Measurements from ENCODE around the gene SBK2.
A peak's percentile ranks its signal among the peaks of the same experiment; 100 is the strongest.
"Not testable (repeated sequence)": the region's sequence is repeated elsewhere in the genome, so short reads cannot be mapped to it uniquely, and the experiment has no call there.

Gene SBK2

GRCh38 chr19:55536951-55537740 lies at the start of gene SBK2:
SBK2 (minus strand) TSS chr19:55537133; CDS start chr19:55536294, 839 bp downstream.
- DNase-seq: no peak

DNA sequence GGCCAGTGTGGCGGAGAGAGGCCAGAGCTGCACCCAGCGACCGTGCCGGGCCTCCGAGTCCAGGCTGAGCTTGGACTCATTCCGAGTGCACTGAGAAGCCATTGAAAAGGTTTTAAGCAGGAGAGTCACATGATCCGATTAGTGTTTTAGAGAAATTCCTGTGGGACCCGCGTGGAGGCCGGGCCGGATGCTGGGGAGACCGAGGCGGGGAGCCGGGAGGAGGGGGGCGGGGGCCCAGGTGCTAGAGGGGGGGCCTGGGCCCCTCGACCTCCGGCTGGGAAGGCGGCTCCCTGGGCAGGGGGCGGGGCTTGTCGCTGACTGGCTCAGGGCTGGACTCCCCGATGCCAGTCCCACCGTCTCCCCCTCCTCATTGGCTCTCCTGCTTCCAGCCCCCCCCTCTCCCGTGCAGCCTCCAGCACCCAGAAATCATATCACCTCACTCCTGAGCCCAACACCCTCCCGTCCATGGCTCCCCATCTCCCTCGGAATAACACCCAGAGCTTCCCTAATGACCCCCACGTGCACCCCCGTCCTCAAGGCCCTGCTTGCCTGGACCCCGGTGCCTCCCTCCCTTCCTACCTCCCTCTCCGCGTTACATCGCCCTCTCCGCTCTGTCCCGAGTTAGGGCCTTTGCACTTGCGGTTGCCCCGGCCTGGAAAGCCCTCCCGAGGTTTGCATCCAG lies 48.9 kb upstream of the SBK2 start:
- peak; percentile 43 for DNase-seq

DNA sequence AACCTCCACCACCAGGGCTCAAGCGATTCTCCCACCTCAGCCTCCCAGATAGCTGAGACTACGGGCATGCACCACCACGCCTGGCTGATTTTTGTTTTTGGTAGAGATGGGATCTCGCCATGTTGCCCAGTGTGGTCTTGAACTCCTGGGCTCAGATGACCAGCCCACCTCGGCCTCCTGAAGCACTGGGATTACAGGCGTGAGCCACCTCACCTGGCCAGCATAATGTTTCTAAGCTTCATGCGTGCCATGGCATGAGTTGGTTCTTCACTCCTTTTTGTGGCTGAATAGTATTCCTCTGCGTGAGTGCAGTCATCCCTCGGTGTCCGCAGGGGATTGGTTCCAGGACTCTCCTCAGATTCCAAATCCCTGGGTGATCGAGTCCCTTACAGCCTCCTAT lies 47.9 kb upstream of the SBK2 start:
- DNase-seq: no peak

DNA sequence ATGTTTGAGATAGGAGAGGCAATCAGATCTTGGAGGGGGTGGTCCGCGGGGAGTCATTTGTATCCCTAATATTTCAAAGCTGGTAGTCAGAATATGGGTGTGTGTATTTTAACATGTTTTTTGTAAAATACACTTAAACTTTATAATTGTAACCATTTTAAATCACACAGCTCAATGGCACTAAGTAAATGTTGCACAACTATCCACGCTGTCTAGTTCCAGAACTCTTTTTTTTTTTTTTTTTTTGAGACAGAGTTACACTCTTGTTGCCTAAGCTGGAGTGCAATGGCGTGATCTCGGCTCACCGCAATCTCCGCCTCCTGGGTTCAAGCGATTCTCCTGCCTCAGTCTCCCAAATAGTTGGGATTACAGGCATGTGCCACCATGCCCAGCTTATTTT lies 47.0 kb upstream of the SBK2 start:
- DNase-seq: not testable (repeated sequence)

- not testable (repeated sequence) for DNase-seq
Measured at GRCh38 chr19:55582284-55582683, 45.4 kb upstream of the SBK2 start.

DNA sequence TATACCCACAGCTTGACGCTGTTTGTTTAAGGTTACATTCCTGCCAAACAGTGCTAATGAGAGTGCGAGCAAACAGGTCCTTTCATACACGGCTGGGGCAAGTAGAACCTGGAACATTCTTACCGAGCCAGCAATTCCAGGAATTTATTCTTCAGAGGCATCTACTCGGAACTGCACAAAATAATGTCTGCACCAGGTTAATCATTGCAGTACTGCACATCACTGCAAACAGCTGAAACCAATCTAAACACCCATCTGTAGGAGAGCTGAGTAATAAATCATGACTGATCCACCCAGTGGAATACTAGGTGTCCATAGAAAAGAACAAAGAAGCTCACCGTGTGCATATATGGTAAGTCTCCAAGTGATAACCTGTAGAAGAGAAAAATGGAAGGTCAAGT lies 44.9 kb upstream of the SBK2 start:
- DNase-seq: no peak

- DNase-seq: no peak
Measured at GRCh38 chr19:55581145-55581822, 44.4 kb upstream of the SBK2 start.

- peak; percentile 86 for DNase-seq
Measured at GRCh38 chr19:55580628-55581144, 43.8 kb upstream of the SBK2 start, which contains the start of gene ZNF579. ZNF579 (minus strand) TSS chr19:55580848; CDS start chr19:55579639, 1,209 bp downstream.

- DNase-seq: peak; percentile 11
Measured at GRCh38 chr19:55579766-55580621, 43.1 kb upstream of the SBK2 start.

DNA sequence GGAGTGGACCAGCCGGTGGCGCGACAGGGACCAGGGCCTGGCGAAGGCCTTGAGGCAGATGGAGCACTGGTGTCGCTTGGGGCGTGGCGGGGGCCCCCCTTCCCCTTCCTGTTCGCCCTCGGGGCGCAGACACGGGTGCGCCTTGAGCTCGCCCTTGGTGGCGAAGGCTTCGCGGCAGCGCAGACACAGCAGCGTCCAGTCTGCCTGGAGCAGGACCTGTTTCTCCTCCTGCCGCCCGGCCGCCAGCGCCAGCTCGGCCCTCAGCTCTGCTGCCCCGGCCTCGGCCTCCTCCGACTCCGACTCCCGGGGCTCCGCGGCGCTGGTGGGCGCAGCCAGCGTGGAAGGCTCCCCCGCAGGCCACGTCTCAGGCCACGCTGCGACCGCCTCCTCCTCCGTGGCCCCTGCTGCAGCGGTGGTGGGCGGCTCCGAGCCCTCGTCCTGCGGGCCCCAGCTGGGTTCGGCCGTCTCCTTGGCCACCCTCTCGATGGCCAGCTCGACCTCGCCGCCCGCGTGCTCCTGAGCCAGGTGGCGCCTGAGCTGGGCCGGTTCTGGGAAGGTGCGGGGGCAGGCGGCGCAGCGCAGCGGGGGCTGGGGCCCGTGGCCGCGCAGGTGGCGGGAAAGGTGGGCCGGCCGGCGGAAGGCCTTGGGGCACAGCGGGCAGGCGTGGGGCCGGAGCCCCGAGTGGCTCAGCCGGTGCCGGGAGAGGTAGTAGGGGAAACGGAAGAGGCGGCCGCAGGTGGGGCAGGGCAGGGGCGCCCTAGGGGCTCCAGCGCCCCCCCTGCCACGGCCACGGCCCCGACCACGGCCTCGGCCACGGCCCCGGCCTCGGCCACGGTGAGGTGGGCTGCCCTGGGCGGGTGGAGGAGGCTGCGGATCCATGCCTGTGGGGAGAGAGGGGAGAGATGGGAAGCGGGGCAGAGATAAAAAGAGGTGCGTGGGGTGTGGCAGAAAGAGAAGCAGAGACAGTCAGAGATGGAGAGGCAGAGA lies 42.1 kb upstream of the SBK2 start:
- DNase-seq: no peak

- no peak for DNase-seq
Measured at GRCh38 chr19:55578031-55578760, 41.3 kb upstream of the SBK2 start.

- no peak for DNase-seq
Measured at GRCh38 chr19:55576746-55577145, 39.8 kb upstream of the SBK2 start.

- DNase-seq: not testable (repeated sequence)
Measured at GRCh38 chr19:55573929-55574328, 37.0 kb upstream of the SBK2 start.

- not testable (repeated sequence) for DNase-seq
Measured at GRCh38 chr19:55569477-55569876, 32.5 kb upstream of the SBK2 start.

DNA sequence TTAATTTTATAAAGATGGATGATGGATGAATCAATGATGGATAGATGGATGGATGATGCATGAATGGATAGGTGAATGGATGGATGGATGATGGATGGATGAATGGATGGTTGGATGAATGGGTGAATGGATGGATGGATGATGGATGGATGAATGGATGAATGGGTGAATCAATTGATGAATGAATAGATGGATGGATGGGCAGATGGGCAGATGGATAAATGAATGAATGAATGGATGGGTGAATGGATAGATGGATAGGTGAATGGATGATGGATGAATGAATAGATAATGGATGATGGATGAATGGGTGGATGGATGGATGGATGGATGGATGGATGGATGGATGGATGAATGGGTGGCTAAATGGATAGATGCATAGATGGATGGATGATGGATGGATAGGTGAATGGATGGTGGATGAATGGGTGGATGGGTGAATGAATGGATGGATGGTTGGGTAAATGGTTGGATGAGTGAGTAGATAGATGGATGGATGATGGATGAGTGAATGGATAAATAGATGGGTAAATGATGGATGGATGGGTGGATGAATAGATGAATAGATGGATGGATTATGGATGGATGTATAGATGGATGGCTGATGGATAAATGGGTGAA lies 30.9 kb upstream of the SBK2 start:
- DNase-seq: no peak

DNA sequence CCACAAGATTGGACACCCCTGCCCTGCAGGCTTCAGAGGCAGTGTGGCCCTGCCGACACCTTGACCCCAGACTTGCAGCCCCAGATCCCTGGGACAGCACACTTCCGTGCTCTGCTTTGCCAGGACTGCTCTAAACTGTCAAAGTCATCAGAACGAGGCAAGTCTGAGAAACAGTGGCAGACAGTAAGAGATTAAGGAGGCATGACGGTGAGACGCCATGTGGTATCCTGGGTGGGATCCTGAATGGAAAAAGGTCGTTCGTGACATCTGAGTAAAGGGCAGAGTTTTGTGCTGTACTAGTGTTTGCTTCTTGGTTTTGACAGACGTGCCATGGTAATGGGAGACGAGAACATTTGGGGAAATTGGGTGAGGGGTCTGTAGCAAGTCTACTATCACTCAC lies 29.9 kb upstream of the SBK2 start:
- DNase-seq: no peak

DNA sequence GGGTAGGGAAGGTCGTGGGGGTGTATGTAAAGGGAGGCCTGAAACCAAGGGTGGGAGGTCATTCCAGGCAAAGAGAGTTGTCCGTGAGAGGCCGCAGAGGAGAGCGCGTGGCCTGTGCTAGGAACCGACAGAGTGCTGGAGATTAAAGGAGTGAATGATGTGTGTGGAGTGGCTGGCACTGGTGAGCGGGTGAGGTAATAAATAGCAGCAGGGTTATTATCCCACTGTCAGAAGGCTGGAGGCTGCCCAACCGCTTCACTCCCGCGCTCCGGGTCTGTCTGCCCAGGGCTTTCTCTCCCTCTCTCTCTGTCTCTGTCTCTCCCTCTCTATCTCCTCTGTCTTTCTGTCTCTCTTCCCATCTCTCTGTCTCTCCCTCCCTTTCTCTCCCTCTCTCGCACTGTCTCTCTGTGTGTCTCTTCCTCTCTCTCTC lies 26.3 kb upstream of the SBK2 start:
- DNase-seq: no peak

GRCh38 chr19:55559684-55560083 lies 22.8 kb upstream of the SBK2 start:
- DNase-seq: no peak

GRCh38 chr19:55554741-55555152 lies 17.8 kb upstream of the SBK2 start:
- no peak for DNase-seq

DNA sequence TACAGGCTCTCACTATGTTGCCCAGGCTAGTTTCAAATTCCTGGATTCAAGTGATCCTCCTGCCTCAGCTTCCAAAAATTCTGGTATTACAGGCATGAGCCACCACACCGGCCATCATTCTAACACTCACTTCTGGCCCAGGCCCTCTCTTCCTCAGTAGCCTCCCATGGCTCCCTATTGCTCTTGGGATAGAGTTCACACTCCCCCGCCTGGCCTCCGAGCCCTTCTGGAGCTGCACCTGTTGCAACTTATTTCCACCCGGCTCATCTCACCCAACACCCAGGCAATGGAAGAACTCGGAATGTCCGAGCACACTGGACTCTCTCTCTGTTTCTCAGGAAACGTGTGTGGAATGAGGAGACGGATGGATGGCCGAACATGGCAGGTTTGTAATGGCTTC lies 17.4 kb upstream of the SBK2 start:
- DNase-seq: no peak
